Measurements from ENCODE around the gene NTF4.

- TF ChIP-seq CTCF (IDR thresholded peaks at IDR 0.05; ENCODE audit: low read length) (no peak), EZH2 (IDR thresholded peaks at IDR 0.05; ENCODE audit: borderline replicate concordance, low read length) (no peak)
Measured at GRCh38 chr19:49086296-49086695, 21.7 kb upstream of the NTF4 start.
